Measurements from ENCODE around the gene AHNAK2.

Gene AHNAK2

GRCh38 chr14:104996032-104996431 lies 17.9 kb upstream of the AHNAK2 start:
- no peak for ATAC-seq
- TF ChIP-seq CREB5 (CRISPR knock-in tag; IDR thresholded peaks at IDR 0.05; ENCODE audit: low read depth) (no peak), TCF4 (CRISPR knock-in tag; IDR thresholded peaks at IDR 0.05; ENCODE audit: borderline replicate concordance) (no peak), GLIS3 (CRISPR knock-in tag; IDR thresholded peaks at IDR 0.05) (no peak), ISL1 (CRISPR knock-in tag; IDR thresholded peaks at IDR 0.05) (no peak), BACH2 (CRISPR knock-in tag; IDR thresholded peaks at IDR 0.05; ENCODE audit: borderline replicate concordance) (no peak), ZFP3 (CRISPR knock-in tag; IDR thresholded peaks at IDR 0.05) (no peak)
- TF ChIP-seq, protein P1, sequence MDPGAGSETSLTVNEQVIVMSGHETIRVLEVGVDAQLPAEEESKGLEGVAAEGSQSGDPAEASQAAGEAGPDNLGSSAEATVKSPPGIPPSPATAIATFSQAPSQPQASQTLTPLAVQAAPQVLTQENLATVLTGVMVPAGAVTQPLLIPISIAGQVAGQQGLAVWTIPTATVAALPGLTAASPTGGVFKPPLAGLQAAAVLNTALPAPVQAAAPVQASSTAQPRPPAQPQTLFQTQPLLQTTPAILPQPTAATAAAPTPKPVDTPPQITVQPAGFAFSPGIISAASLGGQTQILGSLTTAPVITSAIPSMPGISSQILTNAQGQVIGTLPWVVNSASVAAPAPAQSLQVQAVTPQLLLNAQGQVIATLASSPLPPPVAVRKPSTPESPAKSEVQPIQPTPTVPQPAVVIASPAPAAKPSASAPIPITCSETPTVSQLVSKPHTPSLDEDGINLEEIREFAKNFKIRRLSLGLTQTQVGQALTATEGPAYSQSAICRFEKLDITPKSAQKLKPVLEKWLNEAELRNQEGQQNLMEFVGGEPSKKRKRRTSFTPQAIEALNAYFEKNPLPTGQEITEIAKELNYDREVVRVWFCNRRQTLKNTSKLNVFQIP (CRISPR knock-in tag; IDR thresholded peaks at IDR 0.05; ENCODE audit: borderline replicate concordance, low read depth), result no peak

DNA sequence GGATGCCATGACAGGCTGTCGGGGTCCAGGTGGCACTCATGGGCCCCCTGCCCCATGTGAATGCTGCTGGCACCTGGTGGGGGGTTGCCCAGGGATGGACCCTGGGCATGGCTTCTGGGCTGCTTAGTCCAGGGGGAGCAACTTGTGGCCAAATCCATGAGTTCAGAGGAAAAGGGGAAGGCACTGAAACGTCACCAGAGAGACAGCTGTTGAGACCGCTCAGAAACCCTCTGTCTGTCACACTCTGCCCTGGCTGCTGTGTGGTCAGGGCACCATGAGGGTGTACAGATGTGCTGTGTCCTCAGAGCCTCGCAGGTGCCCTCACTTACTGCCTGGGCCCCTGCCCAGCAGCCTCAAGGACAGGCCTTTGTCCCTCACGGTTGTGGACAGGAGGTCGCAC lies 16.8 kb upstream of the AHNAK2 start:
- no peak for TF ChIP-seq ZNF70 (CRISPR knock-in tag; IDR thresholded peaks at IDR 0.05)
- TF ChIP-seq CSDC2 (CRISPR knock-in tag; IDR thresholded peaks at IDR 0.05), result no peak
- TF ChIP-seq OSR1 (CRISPR knock-in tag; IDR thresholded peaks at IDR 0.05), result no peak
- no peak for TF ChIP-seq TOX (CRISPR knock-in tag; IDR thresholded peaks at IDR 0.05; ENCODE audit: borderline replicate concordance)
- no peak for TF ChIP-seq BACH2 (CRISPR knock-in tag; IDR thresholded peaks at IDR 0.05; ENCODE audit: borderline replicate concordance)
- no peak for TF ChIP-seq ZNF565 (CRISPR knock-in tag; conservative IDR thresholded peaks at IDR 0.05; ENCODE audit: low read depth)
- no peak for TF ChIP-seq CREB5 (CRISPR knock-in tag; IDR thresholded peaks at IDR 0.05; ENCODE audit: low read depth)
- TF ChIP-seq, protein P1 (CRISPR knock-in tag; IDR thresholded peaks at IDR 0.05; ENCODE audit: borderline replicate concordance, low read depth), result no peak
- TF ChIP-seq ARNTL (CRISPR knock-in tag; IDR thresholded peaks at IDR 0.05; ENCODE audit: borderline replicate concordance, low read depth), result no peak
- no peak for TF ChIP-seq TCF4 (CRISPR knock-in tag; IDR thresholded peaks at IDR 0.05; ENCODE audit: borderline replicate concordance)
- TF ChIP-seq ESRRG (CRISPR knock-in tag; IDR thresholded peaks at IDR 0.05), result no peak
- TF ChIP-seq RARB (CRISPR knock-in tag; IDR thresholded peaks at IDR 0.05), result no peak
- no peak for TF ChIP-seq ZC3H10 (CRISPR knock-in tag; IDR thresholded peaks at IDR 0.05)
- TF ChIP-seq PATZ1 (CRISPR knock-in tag; IDR thresholded peaks at IDR 0.05; ENCODE audit: borderline replicate concordance), result no peak
- TF ChIP-seq ZFP30 (CRISPR knock-in tag; IDR thresholded peaks at IDR 0.05), result no peak
- no peak for TF ChIP-seq ISL1 (CRISPR knock-in tag; IDR thresholded peaks at IDR 0.05)
- no peak for TF ChIP-seq PPARA (CRISPR knock-in tag; IDR thresholded peaks at IDR 0.05; ENCODE audit: borderline replicate concordance)
- no peak for ATAC-seq

- no peak for ATAC-seq
- TF ChIP-seq ZNF70 (CRISPR knock-in tag; IDR thresholded peaks at IDR 0.05) (no peak), BACH2 (CRISPR knock-in tag; IDR thresholded peaks at IDR 0.05; ENCODE audit: borderline replicate concordance) (no peak), ZNF565 (CRISPR knock-in tag; conservative IDR thresholded peaks at IDR 0.05; ENCODE audit: low read depth) (no peak), ESRRG (CRISPR knock-in tag; IDR thresholded peaks at IDR 0.05) (no peak), RARB (CRISPR knock-in tag; IDR thresholded peaks at IDR 0.05) (no peak), CSDC2 (CRISPR knock-in tag; IDR thresholded peaks at IDR 0.05) (no peak), ISL1 (CRISPR knock-in tag; IDR thresholded peaks at IDR 0.05) (no peak), GLIS3 (CRISPR knock-in tag; IDR thresholded peaks at IDR 0.05) (no peak), ZNF8 (CRISPR knock-in tag; IDR thresholded peaks at IDR 0.05) (no peak), SNAI2 (CRISPR knock-in tag; IDR thresholded peaks at IDR 0.05) (no peak), ZFP30 (CRISPR knock-in tag; IDR thresholded peaks at IDR 0.05) (no peak), OSR1 (CRISPR knock-in tag; IDR thresholded peaks at IDR 0.05) (no peak), ZFP3 (CRISPR knock-in tag; IDR thresholded peaks at IDR 0.05) (no peak), ZC3H10 (CRISPR knock-in tag; IDR thresholded peaks at IDR 0.05) (no peak), ARNTL (CRISPR knock-in tag; IDR thresholded peaks at IDR 0.05; ENCODE audit: borderline replicate concordance, low read depth) (no peak)
- TF ChIP-seq, protein P2, sequence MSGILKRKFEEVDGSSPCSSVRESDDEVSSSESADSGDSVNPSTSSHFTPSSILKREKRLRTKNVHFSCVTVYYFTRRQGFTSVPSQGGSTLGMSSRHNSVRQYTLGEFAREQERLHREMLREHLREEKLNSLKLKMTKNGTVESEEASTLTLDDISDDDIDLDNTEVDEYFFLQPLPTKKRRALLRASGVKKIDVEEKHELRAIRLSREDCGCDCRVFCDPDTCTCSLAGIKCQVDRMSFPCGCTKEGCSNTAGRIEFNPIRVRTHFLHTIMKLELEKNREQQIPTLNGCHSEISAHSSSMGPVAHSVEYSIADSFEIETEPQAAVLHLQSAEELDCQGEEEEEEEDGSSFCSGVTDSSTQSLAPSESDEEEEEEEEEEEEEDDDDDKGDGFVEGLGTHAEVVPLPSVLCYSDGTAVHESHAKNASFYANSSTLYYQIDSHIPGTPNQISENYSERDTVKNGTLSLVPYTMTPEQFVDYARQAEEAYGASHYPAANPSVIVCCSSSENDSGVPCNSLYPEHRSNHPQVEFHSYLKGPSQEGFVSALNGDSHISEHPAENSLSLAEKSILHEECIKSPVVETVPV (CRISPR knock-in tag; IDR thresholded peaks at IDR 0.05), result no peak
- TF ChIP-seq, protein P3, sequence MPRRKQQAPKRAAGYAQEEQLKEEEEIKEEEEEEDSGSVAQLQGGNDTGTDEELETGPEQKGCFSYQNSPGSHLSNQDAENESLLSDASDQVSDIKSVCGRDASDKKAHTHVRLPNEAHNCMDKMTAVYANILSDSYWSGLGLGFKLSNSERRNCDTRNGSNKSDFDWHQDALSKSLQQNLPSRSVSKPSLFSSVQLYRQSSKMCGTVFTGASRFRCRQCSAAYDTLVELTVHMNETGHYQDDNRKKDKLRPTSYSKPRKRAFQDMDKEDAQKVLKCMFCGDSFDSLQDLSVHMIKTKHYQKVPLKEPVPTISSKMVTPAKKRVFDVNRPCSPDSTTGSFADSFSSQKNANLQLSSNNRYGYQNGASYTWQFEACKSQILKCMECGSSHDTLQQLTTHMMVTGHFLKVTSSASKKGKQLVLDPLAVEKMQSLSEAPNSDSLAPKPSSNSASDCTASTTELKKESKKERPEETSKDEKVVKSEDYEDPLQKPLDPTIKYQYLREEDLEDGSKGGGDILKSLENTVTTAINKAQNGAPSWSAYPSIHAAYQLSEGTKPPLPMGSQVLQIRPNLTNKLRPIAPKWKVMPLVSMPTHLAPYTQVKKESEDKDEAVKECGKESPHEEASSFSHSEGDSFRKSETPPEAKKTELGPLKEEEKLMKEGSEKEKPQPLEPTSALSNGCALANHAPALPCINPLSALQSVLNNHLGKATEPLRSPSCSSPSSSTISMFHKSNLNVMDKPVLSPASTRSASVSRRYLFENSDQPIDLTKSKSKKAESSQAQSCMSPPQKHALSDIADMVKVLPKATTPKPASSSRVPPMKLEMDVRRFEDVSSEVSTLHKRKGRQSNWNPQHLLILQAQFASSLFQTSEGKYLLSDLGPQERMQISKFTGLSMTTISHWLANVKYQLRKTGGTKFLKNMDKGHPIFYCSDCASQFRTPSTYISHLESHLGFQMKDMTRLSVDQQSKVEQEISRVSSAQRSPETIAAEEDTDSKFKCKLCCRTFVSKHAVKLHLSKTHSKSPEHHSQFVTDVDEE (CRISPR knock-in tag; IDR thresholded peaks at IDR 0.05), result no peak
These were observed 15.8 kb upstream of the AHNAK2 start for GRCh38 chr14:104993808-104994591.

All from SK-N-SH treated with all-trans-retinoic acid at 6 μM for 48 hours (cell line).